Measurements from ENCODE around the gene SIAH3.

DNA sequence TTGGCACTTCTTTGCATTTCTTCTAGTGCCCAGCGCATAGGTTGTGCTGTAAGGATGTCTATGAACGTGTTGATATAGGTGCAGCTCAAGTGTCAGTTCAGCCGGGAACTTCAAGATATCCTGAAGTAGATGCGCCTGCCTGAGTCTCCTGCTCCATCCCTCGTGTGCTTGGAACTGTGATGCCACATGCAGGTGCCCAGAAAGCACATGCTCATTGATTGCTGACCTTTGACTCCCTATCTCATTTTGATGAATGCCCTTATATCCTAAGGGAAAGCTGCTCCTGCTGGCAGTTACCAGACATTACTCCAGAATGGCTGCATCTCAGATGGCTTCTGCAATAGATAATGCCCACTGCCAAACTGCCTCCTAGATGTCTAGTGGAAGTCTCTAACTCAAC, 108.6 kb downstream of the SIAH3 start:
- TF ChIP-seq EP300 (IDR thresholded peaks at IDR 0.05; ENCODE audit: low read depth): no peak
- TF ChIP-seq, protein P1, sequence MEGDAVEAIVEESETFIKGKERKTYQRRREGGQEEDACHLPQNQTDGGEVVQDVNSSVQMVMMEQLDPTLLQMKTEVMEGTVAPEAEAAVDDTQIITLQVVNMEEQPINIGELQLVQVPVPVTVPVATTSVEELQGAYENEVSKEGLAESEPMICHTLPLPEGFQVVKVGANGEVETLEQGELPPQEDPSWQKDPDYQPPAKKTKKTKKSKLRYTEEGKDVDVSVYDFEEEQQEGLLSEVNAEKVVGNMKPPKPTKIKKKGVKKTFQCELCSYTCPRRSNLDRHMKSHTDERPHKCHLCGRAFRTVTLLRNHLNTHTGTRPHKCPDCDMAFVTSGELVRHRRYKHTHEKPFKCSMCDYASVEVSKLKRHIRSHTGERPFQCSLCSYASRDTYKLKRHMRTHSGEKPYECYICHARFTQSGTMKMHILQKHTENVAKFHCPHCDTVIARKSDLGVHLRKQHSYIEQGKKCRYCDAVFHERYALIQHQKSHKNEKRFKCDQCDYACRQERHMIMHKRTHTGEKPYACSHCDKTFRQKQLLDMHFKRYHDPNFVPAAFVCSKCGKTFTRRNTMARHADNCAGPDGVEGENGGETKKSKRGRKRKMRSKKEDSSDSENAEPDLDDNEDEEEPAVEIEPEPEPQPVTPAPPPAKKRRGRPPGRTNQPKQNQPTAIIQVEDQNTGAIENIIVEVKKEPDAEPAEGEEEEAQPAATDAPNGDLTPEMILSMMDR (IDR thresholded peaks at IDR 0.05): no peak

All from transverse colon (tissue), 3 donors.